Mesendoderm (in vitro differentiated cells): Measurements from ENCODE around the gene IL3.

Source experiments
- DNase-seq: peaks from one replicate; pipeline ENCODE4 v3.0.0; 2013
- H2AK5ac ChIP-seq: 2 replicates; pipeline ENCODE4 v1.6.1; 2013; ENCODE audit warnings: low read length, inconsistent platforms
- H2BK120ac ChIP-seq: 2 replicates; pipeline ENCODE4 v1.6.1; 2013; ENCODE audit warnings: low read depth, mild to moderate bottlenecking, low read length, moderate library complexity, mixed read lengths
- H2BK15ac ChIP-seq: replicated peaks from 2 replicates; pipeline ENCODE4 v1.6.1; 2013; ENCODE audit warnings: low read depth, mild to moderate bottlenecking, moderate library complexity
- H2BK5ac ChIP-seq: 2 replicates; pipeline ENCODE4 v1.6.1; 2013; ENCODE audit warnings: low read length, inconsistent platforms
- H3K18ac ChIP-seq: 2 replicates; pipeline ENCODE4 v1.6.1; 2013; ENCODE audit warnings: mild to moderate bottlenecking, low read length, mixed read lengths
- H3K23ac ChIP-seq: one replicate; pipeline ENCODE4 v1.6.1; 2013; ENCODE audit warnings: low read length
- H3K27ac ChIP-seq: 2 replicates; pipeline ENCODE4 v1.5.1; 2013; ENCODE audit warnings: low read depth, mild to moderate bottlenecking, inconsistent platforms, low read length, moderate library complexity
- H3K27me3 ChIP-seq: 2 replicates; pipeline ENCODE4 v1.6.1; 2013; ENCODE audit warnings: low read length, control low read depth, mild to moderate bottlenecking, inconsistent platforms; ENCODE audit not compliant: insufficient read depth, poor library complexity
- H3K36me3 ChIP-seq: 2 replicates; pipeline ENCODE4 v1.6.1; 2013; ENCODE audit warnings: low read length, inconsistent platforms; ENCODE audit not compliant: control insufficient read depth, insufficient read depth
- H3K4ac ChIP-seq: one replicate; pipeline ENCODE4 v1.6.1; 2013; ENCODE audit warnings: low read depth, mild to moderate bottlenecking, low read length, moderate library complexity
- H3K4me1 ChIP-seq: 2 replicates; pipeline ENCODE4 v1.6.1; 2013; ENCODE audit warnings: low read depth, low read length, inconsistent platforms; ENCODE audit not compliant: control insufficient read depth
- H3K4me2 ChIP-seq: 2 replicates; pipeline ENCODE4 v1.6.1; 2013; ENCODE audit warnings: low read length
- H3K4me3 ChIP-seq: 2 replicates; pipeline ENCODE4 v1.5.1; 2013; ENCODE audit warnings: mild to moderate bottlenecking, low read length
- H3K56ac ChIP-seq: one replicate; pipeline ENCODE4 v1.6.1; 2013; ENCODE audit warnings: low read length
- H3K79me1 ChIP-seq: 2 replicates; pipeline ENCODE4 v1.6.1; 2013; ENCODE audit warnings: low read length, inconsistent platforms
- H3K79me2 ChIP-seq: 2 replicates; pipeline ENCODE4 v1.6.1; 2013; ENCODE audit warnings: mild to moderate bottlenecking, low read length; ENCODE audit not compliant: control insufficient read depth, insufficient read depth
- H3K9ac ChIP-seq: 2 replicates; pipeline ENCODE4 v1.6.1; 2013; ENCODE audit warnings: low read length, inconsistent platforms
- H4K5ac ChIP-seq: one replicate; pipeline ENCODE4 v1.6.1; 2013; ENCODE audit warnings: low read length
- H4K8ac ChIP-seq: one replicate; pipeline ENCODE4 v1.6.1; 2013; ENCODE audit warnings: low read depth, mild to moderate bottlenecking, control low read depth, low read length, moderate library complexity
- WGBS: extraction: QIAGEN DNeasy Blood & Tissue Kit; methylation state at CpG from one replicate; pipeline ENCODE4 v1.1.7; 2013; ENCODE audit warnings: low lambda C conversion rate, missing lambda C conversion rate; ENCODE audit not compliant: insufficient coverage; ENCODE audit errors: extremely low coverage; 5-methylcytosine and 5-hydroxymethylcytosine counted together

IL3 gene

DNA sequence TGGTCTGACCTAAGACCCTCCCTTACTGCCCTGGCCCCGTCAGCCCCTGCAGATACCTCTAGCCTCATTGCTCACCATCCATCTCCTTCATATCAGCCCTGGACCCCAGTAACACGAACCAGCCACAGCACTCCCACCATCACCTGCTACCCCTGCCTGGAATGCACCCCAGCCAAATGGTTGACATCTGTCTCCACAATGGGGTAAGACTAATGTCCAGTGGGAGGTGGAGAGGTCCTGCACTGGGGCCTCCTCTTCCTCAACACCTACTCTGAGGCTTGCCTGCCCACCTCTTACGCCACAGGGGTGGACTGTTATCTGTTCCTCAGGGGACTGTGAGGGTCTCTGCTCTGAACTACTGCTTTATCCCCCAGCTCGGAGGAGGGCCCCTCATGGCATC lies 25.2 kb downstream of the IL3 start:
- WGBS, result no CpG with 5 or more reads among the region's 4 CpGs
- Histone ChIP-seq H3K4me3 (no peak overlapping the region), H2BK5ac (no peak overlapping the region), H3K4ac (no peak overlapping the region), H2AK5ac (no peak overlapping the region), H3K79me1 (no peaks in the 10 kb centered on the region), H3K9ac (no peak overlapping the region), H4K8ac (no peak overlapping the region), H3K56ac (no peak overlapping the region), H3K27ac (no peak overlapping the region), H3K18ac (no peak overlapping the region), H3K79me2 (no peaks in the 10 kb centered on the region), H4K5ac (no peak overlapping the region), H3K36me3 (no peaks in the 10 kb centered on the region), H3K27me3 (no peaks in the 10 kb centered on the region), H2BK120ac (no peak overlapping the region), H3K23ac (no peak overlapping the region), H3K4me1 (no peaks in the 10 kb centered on the region), H2BK15ac (no peak overlapping the region), H3K4me2 (no peak overlapping the region)
- DNase-seq, result no peak

DNA sequence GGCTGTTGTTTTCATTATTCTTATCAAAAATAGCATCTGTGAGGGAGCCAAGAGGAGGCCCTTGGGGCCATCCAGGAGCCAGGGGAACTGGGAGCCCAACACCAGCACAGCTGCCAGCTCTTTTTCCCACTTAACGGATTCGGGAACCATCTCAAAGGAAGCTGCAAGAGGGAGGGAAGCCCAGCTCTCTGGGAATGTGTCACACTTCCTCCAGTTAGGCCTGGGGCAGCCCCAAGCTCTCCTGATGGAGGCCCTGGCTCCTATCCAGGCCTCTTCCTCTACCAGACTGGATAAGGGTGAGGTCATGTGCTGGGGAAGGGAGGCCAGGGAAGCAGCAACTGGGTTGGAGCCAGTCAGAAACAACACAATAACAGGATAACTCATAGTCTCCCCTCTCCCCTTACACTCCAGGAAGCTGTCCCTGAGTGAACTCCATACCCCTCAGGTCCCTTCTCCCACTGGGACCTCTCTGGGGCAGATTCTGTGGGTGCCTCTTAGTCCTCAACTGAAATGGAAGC lies 25.9 kb downstream of the IL3 start:
- H3K4me2 ChIP-seq, result no peak overlapping the region
- H3K36me3 ChIP-seq, result no peaks in the 10 kb centered on the region
- no peak overlapping the region for H3K27ac ChIP-seq
- H3K18ac ChIP-seq, result no peak overlapping the region
- no CpG with 5 or more reads among the region's 2 CpGs for WGBS
- no peak overlapping the region for H2AK5ac ChIP-seq
- no peak overlapping the region for H3K23ac ChIP-seq
- no peak overlapping the region for H2BK120ac ChIP-seq
- peak; percentile 13 for DNase-seq
- H2BK15ac ChIP-seq, result no peak overlapping the region
- no peaks in the 10 kb centered on the region for H3K27me3 ChIP-seq
- no peak overlapping the region for H3K9ac ChIP-seq
- no peak overlapping the region for H4K8ac ChIP-seq
- H3K79me2 ChIP-seq, result no peaks in the 10 kb centered on the region
- no peak overlapping the region for H3K4ac ChIP-seq
- no peaks in the 10 kb centered on the region for H3K4me1 ChIP-seq
- no peak overlapping the region for H4K5ac ChIP-seq
- H2BK5ac ChIP-seq, result no peak overlapping the region
- H3K79me1 ChIP-seq, result no peaks in the 10 kb centered on the region
- H3K4me3 ChIP-seq, result no peak overlapping the region
- no peak overlapping the region for H3K56ac ChIP-seq

DNA sequence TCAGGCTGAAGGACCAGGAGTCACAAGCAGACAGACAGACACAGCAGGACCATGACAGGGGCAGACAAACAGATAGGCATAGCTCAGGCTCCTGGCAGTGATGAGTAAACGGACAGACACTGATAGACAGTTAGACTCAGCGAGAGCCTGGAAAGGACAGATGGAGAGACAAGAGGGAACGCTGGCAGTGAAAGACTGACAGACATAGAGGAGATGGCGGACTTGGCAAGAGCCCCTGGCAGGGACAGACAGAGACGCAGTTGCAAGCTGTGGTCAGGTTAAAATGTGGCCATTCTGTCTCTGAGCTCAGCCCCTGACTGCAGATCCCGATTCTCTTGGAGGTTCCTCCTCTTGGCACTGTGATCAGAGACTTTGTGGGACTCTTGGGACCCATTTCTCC lies 26.7 kb downstream of the IL3 start:
- no peak overlapping the region for H3K4ac ChIP-seq
- no peaks in the 10 kb centered on the region for H3K27me3 ChIP-seq
- H3K79me1 ChIP-seq, result no peaks in the 10 kb centered on the region
- no peak for DNase-seq
- H3K36me3 ChIP-seq, result no peaks in the 10 kb centered on the region
- H4K8ac ChIP-seq, result no peak overlapping the region
- no peaks in the 10 kb centered on the region for H3K79me2 ChIP-seq
- no peak overlapping the region for H2BK5ac ChIP-seq
- H3K23ac ChIP-seq, result no peak overlapping the region
- no peaks in the 10 kb centered on the region for H3K4me1 ChIP-seq
- no peak overlapping the region for H2BK15ac ChIP-seq
- no peak overlapping the region for H4K5ac ChIP-seq
- H3K4me3 ChIP-seq, result no peak overlapping the region
- H3K4me2 ChIP-seq, result no peak overlapping the region
- H3K9ac ChIP-seq, result no peak overlapping the region
- no peak overlapping the region for H2AK5ac ChIP-seq
- no peak overlapping the region for H2BK120ac ChIP-seq
- H3K27ac ChIP-seq, result no peak overlapping the region
- WGBS, result no CpG with 5 or more reads among the region's 6 CpGs
- no peak overlapping the region for H3K56ac ChIP-seq
- no peak overlapping the region for H3K18ac ChIP-seq

GRCh38 chr5:132087661-132088060 lies 27.2 kb downstream of the IL3 start:
- Histone ChIP-seq H3K27ac (no peak overlapping the region), H3K4me1 (no peaks in the 10 kb centered on the region), H3K4me2 (no peak overlapping the region), H2BK120ac (no peak overlapping the region), H3K79me2 (no peaks in the 10 kb centered on the region), H2BK5ac (no peak overlapping the region), H3K36me3 (no peaks in the 10 kb centered on the region), H4K5ac (no peak overlapping the region), H3K4ac (no peak overlapping the region), H2BK15ac (no peak overlapping the region), H4K8ac (no peak overlapping the region), H3K4me3 (no peak overlapping the region), H3K79me1 (no peaks in the 10 kb centered on the region), H2AK5ac (no peak overlapping the region), H3K9ac (no peak overlapping the region), H3K18ac (no peak overlapping the region), H3K56ac (no peak overlapping the region), H3K27me3 (no peaks in the 10 kb centered on the region), H3K23ac (no peak overlapping the region)
- no CpG with 5 or more reads among the region's 8 CpGs for WGBS
- DNase-seq, result no peak

DNA sequence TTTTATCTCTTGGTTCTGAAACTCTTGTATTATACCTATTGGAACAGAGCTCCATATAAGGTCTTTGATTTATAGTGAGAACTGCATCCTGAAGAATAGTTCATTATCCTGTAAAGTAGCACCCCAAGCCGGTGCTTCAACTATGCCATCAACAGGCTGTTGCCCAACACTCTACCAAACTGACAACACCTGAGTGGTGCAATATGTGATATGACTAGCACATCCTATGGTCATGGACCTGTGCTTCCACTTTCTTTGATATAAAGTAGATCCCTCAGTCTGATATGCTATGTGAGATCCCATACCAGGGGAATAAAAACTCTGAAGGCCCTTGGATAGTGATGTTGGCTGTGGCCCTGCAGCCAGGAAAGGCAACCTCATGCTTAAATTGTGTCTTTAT lies 28.9 kb downstream of the IL3 start:
- no CpG with 5 or more reads among the region's 1 CpG for WGBS
- H3K56ac ChIP-seq, result no peak overlapping the region
- no peak overlapping the region for H3K18ac ChIP-seq
- H3K36me3 ChIP-seq, result no peaks in the 10 kb centered on the region
- H3K4me2 ChIP-seq, result no peak overlapping the region
- H4K8ac ChIP-seq, result no peak overlapping the region
- H3K27me3 ChIP-seq, result no peaks in the 10 kb centered on the region
- no peaks in the 10 kb centered on the region for H3K4me1 ChIP-seq
- H4K5ac ChIP-seq, result no peak overlapping the region
- no peak overlapping the region for H3K23ac ChIP-seq
- no peaks in the 10 kb centered on the region for H3K79me2 ChIP-seq
- H2BK5ac ChIP-seq, result no peak overlapping the region
- H3K4me3 ChIP-seq, result no peak overlapping the region
- no peak overlapping the region for H3K4ac ChIP-seq
- H2BK120ac ChIP-seq, result no peak overlapping the region
- H3K27ac ChIP-seq, result no peak overlapping the region
- H2BK15ac ChIP-seq, result no peak overlapping the region
- no peak overlapping the region for H2AK5ac ChIP-seq
- no peak for DNase-seq
- H3K79me1 ChIP-seq, result no peaks in the 10 kb centered on the region
- H3K9ac ChIP-seq, result no peak overlapping the region

DNA sequence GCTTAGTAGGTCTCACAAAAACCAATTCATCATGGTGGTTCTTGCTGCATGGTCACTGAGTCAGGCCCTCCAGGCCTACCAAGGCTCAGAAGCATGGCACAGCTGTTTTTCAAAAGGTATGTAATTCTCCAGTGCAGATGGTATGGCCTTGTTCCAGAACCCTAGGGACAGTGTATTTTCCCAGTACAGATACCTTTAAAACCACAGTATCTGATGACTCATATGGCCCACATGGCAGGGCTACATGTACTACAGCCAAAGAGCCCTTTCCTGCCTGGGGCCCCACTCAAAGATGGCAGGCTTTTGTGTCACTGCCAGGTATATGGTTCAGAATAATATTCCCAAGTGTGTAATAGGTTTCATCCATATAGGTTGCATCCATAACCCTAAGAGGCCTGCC lies 29.7 kb downstream of the IL3 start:
- no peak overlapping the region for H2AK5ac ChIP-seq
- H3K4ac ChIP-seq, result no peak overlapping the region
- H3K56ac ChIP-seq, result no peak overlapping the region
- H3K9ac ChIP-seq, result no peak overlapping the region
- no peak overlapping the region for H3K27ac ChIP-seq
- H4K5ac ChIP-seq, result no peak overlapping the region
- H3K4me3 ChIP-seq, result no peak overlapping the region
- DNase-seq, result no peak
- H2BK15ac ChIP-seq, result no peak overlapping the region
- no peaks in the 10 kb centered on the region for H3K79me1 ChIP-seq
- no peaks in the 10 kb centered on the region for H3K4me1 ChIP-seq
- no peak overlapping the region for H3K18ac ChIP-seq
- no peak overlapping the region for H3K23ac ChIP-seq
- H4K8ac ChIP-seq, result no peak overlapping the region
- H2BK5ac ChIP-seq, result no peak overlapping the region
- H3K79me2 ChIP-seq, result no peaks in the 10 kb centered on the region
- no peaks in the 10 kb centered on the region for H3K36me3 ChIP-seq
- no peaks in the 10 kb centered on the region for H3K27me3 ChIP-seq
- H2BK120ac ChIP-seq, result no peak overlapping the region
- no peak overlapping the region for H3K4me2 ChIP-seq
